NT2/D1 (cell line): ENCODE measurements around the gene NELL1.

Experiments
- SUZ12 ChIP-seq: IDR thresholded peaks from 2 replicates; pipeline ENCODE4 v1.6.1; 2011; ENCODE audit not compliant: insufficient read length, insufficient read depth; ENCODE audit errors: extremely low read depth
- YY1 ChIP-seq: IDR thresholded peaks from 2 replicates; pipeline ENCODE4 v1.6.1; 2011; ENCODE audit not compliant: insufficient read length, insufficient read depth
- ZNF274 ChIP-seq: IDR thresholded peaks from 2 replicates; pipeline ENCODE4 v1.6.1; 2011; ENCODE audit warnings: mild to moderate bottlenecking, low read depth, low read length

DNA sequence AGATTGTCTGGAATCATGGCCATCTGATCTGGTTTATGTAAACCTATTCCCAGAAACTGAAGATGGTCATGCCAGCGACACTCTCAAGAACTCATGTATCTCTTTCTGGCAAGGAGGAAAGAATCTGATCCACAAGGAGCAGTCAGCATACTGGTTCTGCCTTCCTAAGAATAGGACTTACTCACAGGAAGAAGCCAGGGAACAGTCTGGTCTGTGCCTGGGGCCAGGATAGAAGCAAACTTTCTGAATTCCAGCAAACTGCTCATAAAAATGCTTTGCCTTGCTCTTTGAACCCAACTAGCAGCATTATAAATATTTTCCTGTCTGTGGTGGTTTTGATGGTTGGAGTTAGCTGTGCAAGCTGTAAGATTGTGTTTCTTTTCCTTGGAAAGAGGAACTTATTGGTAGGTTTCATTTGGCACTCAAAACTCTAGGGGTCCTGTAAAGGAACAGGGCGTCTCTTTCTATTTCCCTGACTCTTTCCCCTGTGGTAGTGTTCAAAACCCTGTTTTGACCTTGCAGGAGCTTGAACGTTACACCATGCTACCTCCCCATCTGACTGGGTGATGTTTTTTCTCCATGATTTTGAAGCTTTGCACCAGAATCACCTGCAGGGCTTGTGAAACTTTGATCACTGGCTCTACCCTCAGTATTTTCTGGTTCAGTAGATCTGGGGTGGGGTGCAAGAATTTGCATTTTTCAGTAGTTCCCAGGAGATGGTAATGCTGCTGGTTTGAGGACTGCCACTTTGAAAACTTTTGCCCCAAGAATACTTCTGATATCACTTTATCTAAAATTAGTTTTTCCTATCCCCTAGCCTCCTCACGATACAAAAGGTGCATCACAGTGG is 895.7 kb downstream of the NELL1 start:
- TF ChIP-seq SUZ12: no peak
- no peak for TF ChIP-seq ZNF274
- no peak for TF ChIP-seq YY1
